Measurements from ENCODE around the gene FBXL17.
"Not testable (repeated sequence)": the region's sequence is repeated elsewhere in the genome, so short reads cannot be mapped to it uniquely, and the experiment has no call there.

The FBXL17 gene

DNA sequence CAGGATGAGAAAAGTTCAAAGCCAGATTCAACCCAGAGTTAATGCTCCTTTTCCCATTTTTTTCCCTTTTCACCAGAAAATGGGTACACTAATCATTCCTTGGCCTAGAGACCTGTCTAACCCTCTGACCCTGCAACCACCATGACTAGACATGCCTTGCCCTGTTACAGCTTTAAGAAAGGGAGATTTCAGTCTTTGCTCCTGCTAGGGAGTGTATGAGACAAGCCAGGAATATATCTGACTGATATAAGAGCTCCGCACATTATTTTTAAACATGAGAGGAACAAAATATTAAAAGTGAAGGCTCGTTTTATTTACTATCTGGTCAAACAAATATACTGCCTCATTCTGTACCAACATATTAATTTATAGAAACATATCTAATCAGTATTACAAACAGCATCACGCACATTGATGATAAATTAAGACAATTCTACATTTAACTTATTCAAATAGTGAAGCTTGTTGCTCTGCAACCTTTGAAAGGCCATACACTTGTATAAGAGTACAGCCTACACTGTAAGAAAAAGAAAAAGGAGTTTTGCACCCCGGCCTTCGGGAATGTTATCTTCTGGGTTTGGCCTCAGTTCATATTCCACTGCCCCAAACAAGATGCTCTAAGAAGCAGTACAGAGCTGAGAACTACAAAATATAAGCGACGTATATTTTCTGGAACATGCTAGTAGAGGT is 132.7 kb downstream of the FBXL17 start:
- no peak for DNase-seq (ENCODE audit: low read depth)

GRCh38 chr5:108238936-108239887 is 142.7 kb downstream of the FBXL17 start:
- DNase-seq (ENCODE audit: low read depth) = no peak

DNA sequence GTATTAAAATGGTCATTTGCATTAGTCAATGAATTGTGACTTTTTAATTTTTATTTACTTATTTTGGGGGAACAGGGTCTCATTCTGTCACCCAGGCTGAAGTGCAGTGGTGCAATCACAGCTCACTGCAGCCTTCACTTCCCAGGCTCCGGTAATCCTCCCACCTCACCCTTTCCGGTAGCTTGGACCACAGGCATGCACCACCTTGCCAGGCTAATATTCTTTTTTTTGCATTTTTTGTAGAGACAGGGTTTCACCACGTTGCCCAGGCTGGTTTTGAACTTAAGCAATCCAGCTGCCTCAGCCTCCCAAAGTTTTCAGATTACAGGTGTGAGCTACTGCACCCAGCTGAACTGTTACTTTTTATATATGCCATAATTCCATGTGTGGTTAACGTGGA is 143.4 kb downstream of the FBXL17 start:
- no peak for DNase-seq (ENCODE audit: low read depth)

GRCh38 chr5:108233617-108234155 is 148.2 kb downstream of the FBXL17 start:
- DNase-seq (ENCODE audit: low read depth) = no peak

DNA sequence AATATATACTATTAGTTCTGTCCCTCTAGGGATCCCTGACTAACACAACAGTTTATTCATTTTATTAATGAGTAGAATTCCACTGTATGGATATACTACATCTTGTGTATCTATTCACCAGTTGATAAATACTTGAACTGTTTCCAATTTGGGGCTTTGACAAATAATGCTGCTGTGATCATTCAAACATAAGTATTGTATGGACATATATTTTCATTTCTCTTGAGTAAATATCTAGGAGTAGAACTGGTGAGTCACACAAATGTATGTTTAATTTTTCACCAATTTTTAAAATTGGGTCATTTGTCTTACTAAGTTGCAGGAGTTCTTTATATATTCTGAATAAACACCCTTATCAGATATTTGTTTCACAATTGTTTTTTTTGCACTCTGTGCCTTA is 149.1 kb downstream of the FBXL17 start:
- DNase-seq (ENCODE audit: low read depth) = no peak

DNA sequence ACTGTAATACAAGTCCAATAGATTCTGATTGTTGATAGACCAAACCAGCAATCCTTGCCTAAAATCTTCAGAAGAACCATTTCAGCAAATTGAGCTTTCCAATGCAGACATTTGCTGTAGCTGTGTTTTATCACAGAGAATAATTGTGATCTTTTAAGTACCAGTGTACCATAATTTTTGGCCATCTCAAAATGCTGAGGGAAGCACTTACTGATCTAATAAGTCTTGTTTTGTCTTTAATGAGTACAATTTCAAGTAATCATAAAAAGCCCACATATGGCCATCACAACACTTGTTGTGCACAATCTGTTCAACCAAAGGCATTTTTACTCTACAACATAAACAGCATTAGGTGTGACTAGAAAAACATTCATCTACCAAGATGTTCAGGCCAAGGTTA is 159.9 kb downstream of the FBXL17 start:
- no peak for DNase-seq (ENCODE audit: low read depth)

DNA sequence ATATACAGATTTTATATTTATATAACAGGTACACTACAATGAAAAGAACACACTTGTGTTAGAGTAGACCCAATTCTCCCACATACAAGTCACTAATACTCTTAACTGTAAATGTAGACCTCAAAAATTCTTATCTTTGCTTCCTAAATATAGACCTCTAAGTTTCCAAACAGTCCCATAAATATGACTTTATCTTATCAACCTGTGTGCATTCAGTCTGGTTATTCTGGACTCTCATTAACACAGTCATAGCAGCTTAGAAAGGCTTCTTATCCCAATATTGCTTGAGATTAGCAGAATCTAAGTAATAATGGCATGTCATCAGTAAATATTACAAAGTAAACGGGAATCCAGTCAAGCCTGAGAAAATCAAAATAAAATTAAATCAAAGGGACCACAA is 161.1 kb downstream of the FBXL17 start:
- DNase-seq (ENCODE audit: low read depth) = no peak

DNA sequence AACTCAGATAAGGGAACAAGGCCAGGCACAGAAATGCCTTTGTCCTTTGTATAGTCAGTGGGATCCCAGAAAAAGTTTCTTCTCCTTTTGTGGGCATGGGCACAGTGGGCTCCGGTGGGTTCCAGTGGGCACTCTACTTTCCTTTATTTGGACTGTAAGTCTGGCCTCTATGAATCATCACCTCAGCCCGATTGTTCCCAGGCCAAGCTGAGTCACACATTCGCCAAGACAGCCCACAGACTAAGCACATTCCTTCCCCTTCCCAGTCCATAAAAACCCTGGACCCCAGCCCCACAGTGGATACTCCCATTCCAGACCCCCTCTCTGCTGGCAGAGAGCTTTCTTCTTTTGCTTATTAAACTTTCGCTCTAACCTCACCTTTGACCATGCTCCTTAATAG is 165.0 kb downstream of the FBXL17 start:
- DNase-seq (ENCODE audit: low read depth) = no peak

- no peak for DNase-seq (ENCODE audit: low read depth)
Measured at GRCh38 chr5:108214857-108215256, 167.0 kb downstream of the FBXL17 start.

GRCh38 chr5:108212775-108213346 is 169.0 kb downstream of the FBXL17 start:
- no peak for DNase-seq (ENCODE audit: low read depth)

- no peak for DNase-seq (ENCODE audit: low read depth)
Measured at GRCh38 chr5:108206707-108207106, 175.2 kb downstream of the FBXL17 start.

DNA sequence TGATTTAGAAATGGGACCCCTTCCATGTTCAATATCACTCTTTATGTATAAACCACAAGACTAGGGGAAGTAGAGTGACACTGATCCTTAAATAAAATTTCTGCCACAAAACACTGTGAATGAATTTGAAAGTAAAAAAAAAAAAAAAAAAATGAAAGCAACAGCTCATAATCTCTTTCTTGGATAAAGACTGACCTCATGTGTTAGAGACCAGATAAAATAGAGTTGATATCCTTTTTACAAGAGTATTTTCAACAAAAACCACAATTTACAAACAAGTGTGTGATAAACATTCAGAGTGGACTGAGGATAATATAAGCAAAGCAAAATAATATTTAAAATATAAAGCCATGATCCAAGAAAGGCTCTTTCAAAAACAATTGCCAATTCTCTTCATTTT is 180.2 kb downstream of the FBXL17 start:
- no peak for DNase-seq (ENCODE audit: low read depth)

DNA sequence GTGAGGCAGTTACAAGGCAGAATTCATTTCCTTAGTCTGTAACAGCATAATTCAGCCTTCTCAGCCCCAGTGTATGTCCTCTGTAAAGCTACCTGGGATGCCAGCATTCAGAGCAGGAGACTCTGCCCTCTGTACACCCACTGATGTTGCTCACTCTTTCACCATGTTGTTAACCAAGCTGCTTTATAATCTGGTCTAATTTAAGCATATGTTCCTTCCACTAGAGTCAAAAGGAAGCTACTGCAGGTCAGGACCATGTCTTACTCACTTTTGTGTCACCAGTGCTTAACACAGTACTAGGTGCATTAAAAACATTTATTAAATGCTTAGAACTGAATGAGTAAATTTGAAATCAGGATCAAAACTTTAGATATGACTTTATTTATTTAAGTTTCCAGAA is 185.6 kb downstream of the FBXL17 start:
- DNase-seq (ENCODE audit: low read depth) = no peak

DNA sequence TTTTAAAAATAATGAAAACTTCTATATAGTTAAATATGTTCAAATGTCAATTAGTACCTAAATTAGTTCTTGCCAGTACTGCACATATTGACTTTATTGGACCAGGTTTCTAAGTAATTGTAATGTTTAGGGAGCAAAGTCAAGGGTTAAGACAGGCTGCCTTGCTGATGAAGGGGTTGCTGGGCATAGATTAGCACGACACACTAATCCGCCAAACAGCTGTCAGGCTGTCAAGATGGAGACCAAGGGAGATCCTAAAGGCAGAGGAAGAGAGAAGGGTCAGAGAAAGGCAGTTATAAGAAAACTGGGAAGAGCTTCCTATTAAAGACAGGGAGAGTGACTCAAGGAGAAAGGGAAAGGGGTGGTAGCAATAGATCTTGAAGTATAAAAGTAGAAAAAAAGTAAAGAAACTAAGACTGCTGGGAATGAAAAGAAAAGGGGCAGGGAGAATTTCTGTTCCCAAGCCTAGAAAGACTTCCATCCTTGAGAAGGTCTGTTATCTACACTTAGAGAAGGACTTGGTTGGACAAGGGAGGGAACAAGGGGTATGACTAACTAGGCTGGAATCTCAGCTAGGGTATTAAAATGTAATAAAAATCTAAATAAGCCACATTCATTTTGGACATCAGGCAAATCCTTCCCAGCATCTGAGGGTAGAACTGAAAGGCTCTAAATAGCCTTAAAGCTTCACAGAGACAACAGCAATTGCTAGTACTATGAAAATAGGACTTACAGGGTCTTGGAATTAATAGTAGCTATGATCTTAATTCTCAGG is 188.7 kb downstream of the FBXL17 start:
- no peak for DNase-seq (ENCODE audit: low read depth)

DNA sequence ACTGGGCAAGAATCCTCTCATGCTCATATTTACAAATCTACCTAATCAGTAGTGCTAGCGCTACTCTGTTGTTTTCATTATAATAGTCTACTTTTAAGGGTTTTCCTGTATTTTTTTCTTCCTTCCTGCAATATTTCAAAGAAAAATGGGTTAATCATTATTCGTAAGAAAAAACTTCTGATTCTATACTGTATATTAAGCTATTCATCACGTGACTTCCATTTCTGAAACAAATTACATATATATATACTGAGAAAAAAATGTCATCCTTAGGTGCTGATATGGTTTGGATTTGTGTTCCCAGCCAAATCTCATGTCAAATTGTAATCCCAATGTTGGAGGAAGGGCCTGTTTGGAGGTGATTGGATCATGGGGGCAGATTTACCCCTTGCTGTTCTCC is 197.0 kb downstream of the FBXL17 start:
- DNase-seq (ENCODE audit: low read depth) = no peak

DNA sequence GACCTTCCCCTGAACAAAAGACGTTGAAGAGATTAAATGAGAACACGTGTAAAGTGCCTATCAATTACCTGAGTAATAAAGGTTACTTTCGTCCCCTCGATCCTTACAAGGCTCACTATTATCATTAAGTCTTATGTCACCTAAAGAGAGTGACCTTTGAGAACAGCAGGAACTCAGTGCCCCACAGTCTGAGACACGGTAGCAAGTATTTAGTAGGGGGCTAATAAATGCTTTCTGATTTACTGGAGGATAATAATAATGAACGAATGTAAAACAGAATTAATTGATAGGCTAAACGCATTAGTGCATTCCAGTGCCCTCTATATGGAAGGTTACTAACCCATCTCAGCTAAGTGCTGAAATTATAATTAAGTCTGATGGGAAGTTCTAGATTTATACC is 199.9 kb downstream of the FBXL17 start:
- no peak for DNase-seq (ENCODE audit: low read depth)

GRCh38 chr5:108174286-108174685 is 207.6 kb downstream of the FBXL17 start:
- no peak for DNase-seq (ENCODE audit: low read depth)

DNA sequence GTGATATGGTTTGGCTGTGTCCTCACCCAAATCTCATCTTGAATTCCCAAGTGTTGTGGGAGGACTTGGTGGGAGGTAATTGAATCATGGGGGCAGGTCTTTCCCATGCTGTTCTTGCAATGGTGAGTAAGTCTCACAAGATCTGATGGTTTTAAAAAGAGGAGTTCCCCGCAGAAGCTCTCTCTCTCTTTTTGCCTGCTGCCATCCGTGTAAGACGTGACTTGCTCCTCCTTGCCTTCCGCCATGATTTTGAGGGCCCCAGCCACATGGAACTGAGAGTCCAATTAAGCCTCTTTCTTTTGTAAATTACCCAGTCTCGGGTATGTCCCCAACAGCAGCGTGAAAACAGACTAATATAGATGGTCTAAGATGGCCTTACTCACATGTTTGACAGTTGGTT is 210.1 kb downstream of the FBXL17 start:
- DNase-seq (ENCODE audit: low read depth) = no peak

GRCh38 chr5:108168915-108169314 is 213.0 kb downstream of the FBXL17 start:
- no peak for DNase-seq (ENCODE audit: low read depth)

DNA sequence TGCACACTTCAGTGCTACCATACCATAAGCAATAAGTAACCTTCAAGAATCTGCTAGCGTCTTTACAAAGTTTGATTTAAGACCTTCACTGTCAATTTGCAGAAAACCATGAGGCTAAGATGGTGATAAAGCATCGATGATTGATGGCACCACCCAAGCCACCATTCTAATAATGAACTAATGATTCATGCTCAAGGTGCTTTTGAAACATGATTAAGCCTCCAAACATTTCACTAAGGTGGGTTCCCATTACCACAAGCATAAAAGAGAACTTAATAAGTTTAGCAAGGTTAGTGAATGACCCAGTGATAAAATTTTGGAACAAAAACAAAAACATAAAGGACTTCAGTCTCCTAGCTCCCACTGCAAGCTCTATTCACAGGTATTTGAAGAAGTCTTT is 214.7 kb downstream of the FBXL17 start:
- DNase-seq (ENCODE audit: low read depth) = no peak

GRCh38 chr5:108164574-108164973 is 217.3 kb downstream of the FBXL17 start:
- DNase-seq (ENCODE audit: low read depth) = no peak

DNA sequence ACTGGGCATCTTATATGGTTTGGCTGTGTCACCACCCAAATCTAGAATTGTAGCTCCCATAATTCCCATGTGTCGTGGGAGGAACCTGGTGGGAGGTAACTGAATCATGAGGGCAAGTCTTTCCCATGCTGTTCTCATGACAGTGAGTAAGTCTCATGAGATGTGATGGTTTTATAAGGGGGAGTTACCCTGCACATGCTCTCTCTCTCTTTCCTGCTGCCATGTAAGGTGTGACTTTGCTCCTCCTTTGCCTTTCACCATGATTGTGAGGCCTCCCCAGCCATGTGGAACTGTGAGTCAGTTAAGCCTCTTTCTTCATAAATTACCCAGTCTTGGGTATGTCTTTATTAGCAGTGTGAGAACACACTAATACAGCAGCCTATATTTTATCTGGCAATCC is 229.0 kb downstream of the FBXL17 start:
- DNase-seq (ENCODE audit: low read depth) = not testable (repeated sequence)

All from stimulated activated CD4-positive, alpha-beta T cell treated with anti-CD3 and anti-CD28 coated beads, Interleukin-2, amount 100 ng/mL, for 4 hours (primary cell).